ENCODE measurements around the gene RUFY4. TPM values are rescaled to one million over a fixed set of nuclear protein-coding genes. Genes with fewer than 3 reads are reported as not detected.

The RUFY4 gene
- polyA plus RNA-seq, 6 donors from 2014 or later: not detected

GRCh38 chr2:218027426-218028188, 41.4 kb upstream of the RUFY4 start:
- ATAC-seq (ENCODE audit: low read depth in 2 of 2) (no peak), DNase-seq (no peak)
- H3K9me3 Mint-ChIP-seq: no peaks in the 10 kb centered on the region
- H3K27ac Mint-ChIP-seq: peak overlapping the region in 2 of 6 donors; percentile 14 to 63
- no peaks in the 10 kb centered on the region for H3K4me1 Mint-ChIP-seq
- no peak overlapping the region for H3K4me3 Mint-ChIP-seq
- no peaks in the 10 kb centered on the region for H3K36me3 Mint-ChIP-seq
- no peaks in the 10 kb centered on the region for H3K27me3 Mint-ChIP-seq

- H3K4me1 Mint-ChIP-seq: no peaks in the 10 kb centered on the region
- no peak overlapping the region for H3K4me3 Mint-ChIP-seq
- no peaks in the 10 kb centered on the region for H3K9me3 Mint-ChIP-seq
- ATAC-seq (ENCODE audit: low read depth in 2 of 2) (no peak), DNase-seq (no peak)
- H3K27me3 Mint-ChIP-seq: no peaks in the 10 kb centered on the region
- H3K27ac Mint-ChIP-seq: peak overlapping the region in 1 of 6 donors; percentile 13
- H3K36me3 Mint-ChIP-seq: no peaks in the 10 kb centered on the region
Measured at GRCh38 chr2:218028189-218028495, 40.9 kb upstream of the RUFY4 start.

GRCh38 chr2:218028562-218029348, 40.3 kb upstream of the RUFY4 start:
- peak overlapping the region in 1 of 6 donors; percentile 13 for H3K27ac Mint-ChIP-seq
- no peaks in the 10 kb centered on the region for H3K4me1 Mint-ChIP-seq
- no peak overlapping the region for H3K4me3 Mint-ChIP-seq
- H3K27me3 Mint-ChIP-seq: no peaks in the 10 kb centered on the region
- no peaks in the 10 kb centered on the region for H3K9me3 Mint-ChIP-seq
- DNase-seq: no peak
- ATAC-seq (ENCODE audit: low read depth in 2 of 2): no peak
- H3K36me3 Mint-ChIP-seq: no peaks in the 10 kb centered on the region

GRCh38 chr2:218029366-218030360, 39.4 kb upstream of the RUFY4 start:
- H3K36me3 Mint-ChIP-seq: no peaks in the 10 kb centered on the region
- no peak for ATAC-seq (ENCODE audit: low read depth in 2 of 2)
- no peaks in the 10 kb centered on the region for H3K9me3 Mint-ChIP-seq
- no peak overlapping the region for H3K4me3 Mint-ChIP-seq
- peaks cover 0 to 7% (median 4%) of the 10 kb centered on the region in 3 donors for H3K4me1 Mint-ChIP-seq
- H3K27ac Mint-ChIP-seq: no peak overlapping the region
- H3K27me3 Mint-ChIP-seq: no peaks in the 10 kb centered on the region
- DNase-seq: no peak

GRCh38 chr2:218030409-218031195, 38.5 kb upstream of the RUFY4 start:
- Mint-ChIP-seq H3K4me1 (peaks cover 0 to 13% (median 4%) of the 10 kb centered on the region in 3 donors), H3K9me3 (no peaks in the 10 kb centered on the region), H3K4me3 (no peak overlapping the region), H3K27ac (no peak overlapping the region), H3K36me3 (no peaks in the 10 kb centered on the region), H3K27me3 (no peaks in the 10 kb centered on the region)
- DNase-seq: no peak
- no peak for ATAC-seq (ENCODE audit: low read depth in 2 of 2)

GRCh38 chr2:218031261-218031660, 37.8 kb upstream of the RUFY4 start:
- H3K27me3 Mint-ChIP-seq: no peaks in the 10 kb centered on the region
- peaks cover 0 to 14% (median 4%) of the 10 kb centered on the region in 3 donors for H3K4me1 Mint-ChIP-seq
- no peak for ATAC-seq (ENCODE audit: low read depth in 2 of 2)
- no peaks in the 10 kb centered on the region for H3K36me3 Mint-ChIP-seq
- H3K4me3 Mint-ChIP-seq: no peak overlapping the region
- no peak for DNase-seq
- H3K9me3 Mint-ChIP-seq: no peaks in the 10 kb centered on the region
- H3K27ac Mint-ChIP-seq: no peak overlapping the region

- ATAC-seq (ENCODE audit: low read depth in 2 of 2) (no peak), DNase-seq (no peak)
- Mint-ChIP-seq H3K4me1 (peaks cover 0 to 14% (median 4%) of the 10 kb centered on the region in 3 donors), H3K27me3 (no peaks in the 10 kb centered on the region), H3K27ac (no peak overlapping the region), H3K9me3 (no peaks in the 10 kb centered on the region), H3K4me3 (no peak overlapping the region), H3K36me3 (no peaks in the 10 kb centered on the region)
Measured at GRCh38 chr2:218031771-218032257, 37.2 kb upstream of the RUFY4 start.

- Mint-ChIP-seq H3K4me1 (peaks cover 0 to 14% (median 4%) of the 10 kb centered on the region in 3 donors), H3K4me3 (peak overlapping the region in 2 of 8 donors; percentile 1 to 11), H3K36me3 (no peaks in the 10 kb centered on the region), H3K9me3 (no peaks in the 10 kb centered on the region), H3K27ac (no peak overlapping the region), H3K27me3 (peaks cover 0 to 1% (median 0%) of the 10 kb centered on the region in 3 donors)
- DNase-seq: no peak
- ATAC-seq (ENCODE audit: low read depth in 2 of 2): no peak
Measured at GRCh38 chr2:218032336-218033171, 36.5 kb upstream of the RUFY4 start.

- Mint-ChIP-seq H3K27ac (peak overlapping the region in 1 of 6 donors; percentile 44), H3K4me1 (peaks cover 0 to 14% (median 4%) of the 10 kb centered on the region in 3 donors), H3K36me3 (no peaks in the 10 kb centered on the region), H3K9me3 (no peaks in the 10 kb centered on the region), H3K27me3 (peaks cover 0 to 8% (median 0%) of the 10 kb centered on the region in 3 donors), H3K4me3 (peak overlapping the region in 3 of 8 donors; percentile 11 to 65 (median 43))
- DNase-seq: no peak
- ATAC-seq (ENCODE audit: low read depth in 2 of 2): no peak
Measured at GRCh38 chr2:218033208-218033589, 35.9 kb upstream of the RUFY4 start.

- H3K4me1 Mint-ChIP-seq: peaks cover 0 to 14% (median 4%) of the 10 kb centered on the region in 3 donors
- ATAC-seq (ENCODE audit: low read depth in 2 of 2): peak; percentile 10 to 17
Measured at GRCh38 chr2:218033590-218034496, 35.2 kb upstream of the RUFY4 start.

More at GRCh38 chr2:218033590-218034496, 35.2 kb upstream of the RUFY4 start:
- Mint-ChIP-seq H3K36me3 (no peaks in the 10 kb centered on the region), H3K9me3 (no peaks in the 10 kb centered on the region), H3K4me3 (peak overlapping the region; percentile 56 to 88 (median 72)), H3K27me3 (peaks cover 0 to 14% (median 4%) of the 10 kb centered on the region in 3 donors), H3K27ac (peak overlapping the region in 3 of 6 donors; percentile 16 to 73 (median 21))
- DNase-seq: no peak

Data from naive B cell (primary cell).